Nucleus accumbens (tissue), 56 donors: ENCODE results near the gene TRIM43B.
"Not testable (repeated sequence)": the region's sequence is repeated elsewhere in the genome, so short reads cannot be mapped to it uniquely, and the experiment has no call there.

Experiments
- DNase-seq, 56 donors: peaks; one replicate each; lab custom pipeline; 2025; lab: John Stamatoyannopoulos, UW

The TRIM43B gene

DNA sequence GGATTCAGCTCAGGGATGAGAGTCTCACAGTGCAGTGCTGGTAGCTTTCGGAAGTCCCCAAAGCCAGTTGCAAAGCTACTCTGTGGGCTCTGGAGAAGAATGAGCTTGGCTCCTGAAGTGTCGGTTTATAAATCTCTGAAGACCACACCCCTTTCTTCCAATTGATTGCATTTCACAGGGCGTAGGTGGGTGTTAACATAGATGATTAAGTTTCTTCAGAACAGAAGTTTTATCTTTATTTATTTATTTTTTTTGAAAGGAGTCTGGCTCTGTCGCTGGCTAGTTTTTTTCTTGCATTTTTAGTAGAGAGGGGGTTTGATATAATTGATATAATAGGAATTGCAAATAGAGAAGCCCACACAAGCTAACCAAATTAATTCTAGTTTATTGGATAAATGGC is at the start of gene TRIM43B:
TSS of gene TRIM43B (minus strand) at position 101 of the 400 bp plus-strand sequence. CDS start 2,040 bp downstream, outside the sequence.
- not testable (repeated sequence) for DNase-seq

DNA sequence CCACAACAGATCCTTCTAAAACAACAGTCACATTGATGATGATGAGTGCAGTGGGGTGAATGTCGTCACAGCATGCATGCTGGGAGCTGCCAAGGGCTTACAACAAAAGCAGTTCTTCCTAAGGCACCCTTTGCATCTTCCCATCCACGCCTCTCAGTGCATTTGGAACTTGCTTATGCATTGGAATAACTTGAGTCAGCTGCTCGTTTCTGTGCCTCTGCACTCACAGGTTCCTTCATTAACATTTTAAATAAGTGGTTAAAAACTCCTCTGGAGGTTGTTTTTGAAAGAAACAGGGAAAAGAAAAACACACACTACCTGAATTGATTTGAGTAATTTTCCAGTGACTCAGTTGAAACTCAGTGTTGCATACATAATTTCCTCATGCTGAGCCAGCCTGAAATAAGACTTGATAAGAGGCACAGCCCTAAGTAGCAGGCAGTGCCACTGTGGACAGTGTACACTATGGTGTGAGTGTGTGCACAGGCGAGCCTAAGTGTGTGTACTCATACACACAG is 46.8 kb upstream of the TRIM43B start:
- peak in 10 of 56 donors; percentile 15 to 65 (median 29) for DNase-seq

DNA sequence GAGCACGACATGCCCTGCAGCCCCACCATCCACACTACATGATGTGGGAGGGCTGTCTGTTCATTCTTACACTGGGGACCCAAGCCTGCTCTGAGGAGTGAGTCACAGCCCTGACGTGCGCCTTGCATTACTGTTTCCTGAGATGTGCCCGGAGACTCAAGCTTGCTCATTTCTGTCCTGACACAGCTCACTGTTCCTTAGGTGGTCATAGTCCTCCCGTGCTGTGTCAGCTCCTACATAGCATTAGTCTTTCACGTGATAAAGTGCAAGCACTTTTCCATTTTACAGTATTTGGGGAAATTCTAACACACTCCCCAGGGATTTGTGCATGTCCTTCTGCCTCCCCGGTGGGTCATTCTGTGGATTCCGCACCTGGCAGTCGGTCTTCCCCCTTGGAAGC is 46.2 kb upstream of the TRIM43B start:
- peak in 13 of 56 donors; percentile 4 to 65 (median 30) for DNase-seq

DNA sequence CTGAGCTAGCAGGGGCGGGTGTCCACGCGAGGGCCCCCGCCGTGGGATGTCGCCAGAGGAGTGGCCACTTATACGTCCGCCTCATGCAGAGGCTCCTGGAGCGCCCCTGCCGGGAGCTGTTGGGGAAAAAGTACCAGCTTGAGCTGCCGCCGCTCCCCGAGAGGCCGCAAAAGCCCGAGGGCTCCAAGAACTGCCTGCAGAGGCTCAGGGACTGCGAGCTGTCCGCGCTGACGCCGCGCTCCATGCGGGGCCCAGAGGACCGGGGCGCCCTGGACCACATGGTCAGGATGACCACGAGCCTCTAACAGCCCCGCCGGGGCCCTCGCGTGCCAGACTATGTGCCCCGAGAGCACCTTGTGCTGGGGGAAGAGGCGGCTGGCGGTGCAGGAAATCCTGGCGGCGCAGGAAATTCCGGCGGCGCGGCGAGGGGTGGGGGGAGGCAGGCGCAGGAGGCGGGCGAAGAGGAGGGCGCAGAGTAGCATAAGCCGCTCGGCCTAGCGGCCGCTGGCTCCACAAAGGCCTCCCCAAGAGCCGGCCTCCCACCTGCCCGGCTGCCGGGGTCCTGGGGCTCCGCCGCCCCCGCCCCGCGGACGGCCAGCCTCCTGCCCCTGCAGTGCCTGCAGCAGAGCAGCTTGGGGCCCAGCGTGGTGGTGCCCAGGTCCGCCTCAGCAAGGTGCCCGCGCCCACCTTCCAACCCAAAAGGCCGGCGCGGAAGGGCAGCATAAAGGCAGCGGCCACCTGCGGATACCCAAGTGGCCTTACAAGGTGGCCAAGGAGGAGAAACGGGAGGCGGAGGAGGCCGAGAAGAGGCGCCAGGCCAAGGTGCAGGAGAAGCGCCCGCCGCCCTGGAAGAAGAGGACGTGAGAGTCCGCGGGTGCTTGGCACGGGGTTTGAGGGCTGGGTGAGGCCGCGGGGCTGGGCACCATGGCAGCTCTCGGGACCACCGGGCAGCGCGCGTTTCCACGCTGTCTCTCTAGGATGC is 42.1 kb upstream of the TRIM43B start:
- DNase-seq: peak in 53 of 56 donors; percentile 37 to 92 (median 78)

DNA sequence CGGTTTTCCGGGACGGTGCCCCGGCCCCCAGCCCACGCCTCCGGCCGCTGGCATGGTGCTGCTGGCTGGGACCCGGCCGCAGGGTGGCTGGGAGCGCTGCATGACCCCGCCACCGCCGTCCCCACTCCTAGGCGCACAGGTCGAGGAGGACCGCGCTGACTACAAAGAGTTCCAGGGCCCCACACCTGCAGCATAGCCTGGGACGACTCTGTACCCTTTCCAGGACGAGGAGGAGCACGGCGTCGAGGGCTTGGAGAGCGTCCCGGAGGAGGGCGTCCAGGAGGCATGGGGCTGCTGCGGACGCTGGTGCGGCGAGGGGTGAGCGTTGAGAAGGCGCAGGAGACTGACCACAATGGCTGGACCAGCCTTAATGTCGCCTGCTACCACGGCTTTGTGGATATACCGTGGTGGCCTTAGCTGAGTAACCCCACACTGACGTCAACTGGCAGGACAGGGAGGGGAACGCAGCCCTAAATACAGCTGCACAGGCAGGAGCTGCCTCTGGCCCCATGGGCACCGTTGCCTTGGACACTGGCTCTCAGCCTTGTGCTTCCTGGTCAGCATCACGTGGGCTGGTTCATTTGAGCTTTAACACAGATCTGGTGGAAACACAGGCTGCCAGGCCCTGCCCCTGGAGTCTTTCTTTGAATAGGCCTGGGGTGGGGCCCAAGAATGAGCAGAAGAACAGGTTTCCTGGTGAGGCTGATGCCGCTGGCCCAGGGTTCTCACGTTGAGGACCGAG is 40.9 kb upstream of the TRIM43B start:
- DNase-seq: peak in 22 of 56 donors; percentile 10 to 68 (median 24)

DNA sequence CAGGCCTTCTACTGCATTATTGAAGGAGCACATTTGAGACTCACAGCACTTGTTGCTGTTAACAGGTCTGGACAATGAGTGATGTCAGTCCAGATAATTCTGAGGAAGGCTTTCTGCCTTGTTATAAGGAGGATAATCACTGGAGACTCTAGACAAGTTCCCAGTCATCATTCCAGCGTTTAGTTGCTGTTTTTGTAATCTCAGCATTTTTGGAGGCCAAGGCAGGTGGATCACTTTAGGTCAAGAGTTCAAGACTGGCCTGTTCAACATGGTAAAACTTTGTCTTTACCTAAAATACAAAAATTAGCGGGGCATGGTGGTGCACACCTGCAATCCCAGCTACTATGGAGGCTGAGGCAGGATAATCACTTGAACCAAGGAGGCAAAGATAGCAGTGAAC is 39.6 kb upstream of the TRIM43B start:
- DNase-seq: no peak

DNA sequence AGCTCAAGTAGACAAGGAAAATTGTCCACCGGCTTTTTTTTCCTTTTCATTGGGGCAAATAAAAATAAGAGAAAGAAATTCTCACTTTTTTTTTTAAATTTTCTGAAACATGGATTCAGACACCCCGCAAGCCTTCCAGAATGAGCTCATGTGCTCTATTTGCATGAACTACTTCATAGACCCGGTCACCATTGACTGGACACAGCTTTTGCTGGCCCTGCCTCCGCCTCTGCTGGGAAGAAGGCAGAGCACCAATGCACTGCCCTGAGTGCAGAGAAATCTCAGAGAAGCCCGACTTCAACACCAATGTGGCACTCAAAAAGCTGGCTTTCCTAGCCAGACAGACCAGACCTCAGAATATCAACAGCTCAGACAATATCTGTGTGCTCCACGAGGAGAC is 30.2 kb upstream of the TRIM43B start:
- no peak for DNase-seq

DNA sequence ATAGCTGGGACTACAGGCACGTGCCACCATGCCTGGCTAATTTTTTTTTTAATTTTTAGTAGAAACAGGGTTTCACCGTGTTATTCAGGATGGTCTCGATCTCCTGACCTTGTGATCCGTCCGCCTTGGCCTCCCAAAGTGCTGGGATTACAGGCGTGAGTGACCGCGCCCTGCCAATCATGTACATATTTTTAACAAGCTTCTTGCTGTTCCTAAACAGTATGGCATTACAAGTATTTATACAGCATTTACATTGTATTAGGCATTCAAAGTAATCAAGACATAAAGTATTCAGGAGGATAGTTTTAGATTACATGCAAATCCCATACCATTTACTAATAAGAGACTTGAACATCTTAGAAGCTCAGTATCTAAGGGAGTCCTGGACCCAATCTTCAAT is 29.7 kb upstream of the TRIM43B start:
- not testable (repeated sequence) for DNase-seq

DNA sequence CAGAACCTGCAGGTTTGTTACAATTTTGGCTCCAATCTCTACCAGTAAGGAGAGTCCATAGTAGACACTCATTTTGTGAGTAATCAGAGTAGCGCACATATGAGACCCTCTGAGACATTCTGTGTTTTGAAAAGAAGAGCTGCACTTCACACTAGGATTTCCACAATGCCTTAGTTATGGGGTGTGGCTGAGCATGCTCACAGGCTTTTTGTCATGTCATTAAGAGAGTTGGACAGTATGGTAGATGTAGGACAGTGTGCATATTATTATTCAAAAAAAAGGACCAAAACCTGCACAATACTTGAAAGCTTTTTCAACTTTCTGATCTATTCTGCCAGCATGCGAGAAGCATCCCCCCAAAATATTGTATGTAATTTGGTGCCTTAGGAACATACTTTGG is 24.9 kb upstream of the TRIM43B start:
- no peak for DNase-seq

DNA sequence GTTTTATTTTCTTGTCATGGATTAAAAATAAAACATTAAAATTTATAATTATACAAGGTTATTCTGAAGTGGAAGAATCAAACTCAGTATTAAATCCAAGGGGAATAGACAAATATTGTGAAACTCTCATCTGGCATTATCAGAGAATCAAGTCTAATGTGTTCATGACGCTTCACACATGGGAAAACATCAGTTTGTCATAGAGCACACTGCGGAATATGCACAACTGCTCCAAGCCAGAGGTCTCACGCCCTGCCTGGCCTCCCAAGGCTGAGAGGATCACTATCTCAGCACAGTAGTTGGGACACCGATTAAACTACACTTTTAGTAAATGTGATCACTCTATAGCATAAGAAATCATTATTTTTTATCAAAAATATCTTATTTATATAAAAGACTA is 20.7 kb upstream of the TRIM43B start:
- DNase-seq: no peak

DNA sequence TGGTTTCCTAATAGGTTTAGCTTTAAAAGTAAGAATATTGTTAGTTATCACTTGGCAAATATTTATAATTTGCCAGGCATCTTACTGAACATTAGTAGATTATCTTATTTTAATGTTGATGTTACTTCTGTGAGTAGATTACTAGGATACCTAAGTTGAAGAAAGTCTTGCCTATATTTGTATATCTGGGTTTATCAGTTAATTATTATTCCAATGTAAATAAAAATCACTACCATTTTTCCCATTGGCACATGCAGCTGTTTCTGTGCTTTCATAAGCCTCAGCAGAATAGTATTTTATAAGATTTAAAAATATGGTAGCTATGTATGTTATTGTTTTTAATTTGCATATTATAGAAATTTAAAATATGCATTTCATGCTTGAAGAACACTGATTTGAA is 16.3 kb upstream of the TRIM43B start:
- no peak for DNase-seq

DNA sequence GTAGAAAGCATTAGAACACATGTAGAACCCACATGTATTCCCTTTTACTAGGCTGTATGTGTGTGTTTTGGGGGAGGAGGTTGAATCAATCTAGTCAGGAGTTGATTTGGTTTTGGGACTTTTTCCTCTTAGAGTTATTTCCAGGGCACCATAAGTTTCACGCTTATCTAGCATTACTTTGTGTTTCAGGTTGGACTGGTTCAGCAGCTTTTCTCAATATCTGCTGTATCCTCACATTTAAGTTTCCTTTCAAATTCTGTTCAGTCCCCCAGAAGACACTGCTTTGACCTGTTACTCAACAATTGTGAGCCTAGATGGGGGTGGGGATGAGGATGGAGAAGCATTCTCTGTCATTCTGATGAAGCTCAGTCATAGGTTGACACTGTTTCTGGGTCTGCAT is 7.5 kb upstream of the TRIM43B start:
- not testable (repeated sequence) for DNase-seq

DNA sequence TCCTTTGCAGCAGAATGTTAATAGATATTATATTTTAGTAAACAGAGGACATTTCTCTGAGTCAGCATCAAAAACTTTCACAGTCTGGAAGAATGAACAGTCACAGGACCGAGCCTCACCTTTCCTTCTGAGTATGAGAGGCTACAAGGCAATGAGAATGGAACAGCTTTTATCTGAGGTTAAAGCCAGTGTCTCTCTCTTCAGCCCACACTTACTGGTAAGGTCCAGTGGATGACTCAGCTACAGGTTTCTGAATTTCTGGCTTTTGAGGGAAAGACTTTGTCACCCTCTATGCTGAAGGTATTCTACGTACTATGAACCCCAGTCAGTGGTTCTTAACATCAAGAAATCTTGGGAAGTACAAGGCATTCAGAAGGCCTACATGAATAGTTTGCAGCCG is 9.5 kb downstream of the TRIM43B start:
- not testable (repeated sequence) for DNase-seq

DNA sequence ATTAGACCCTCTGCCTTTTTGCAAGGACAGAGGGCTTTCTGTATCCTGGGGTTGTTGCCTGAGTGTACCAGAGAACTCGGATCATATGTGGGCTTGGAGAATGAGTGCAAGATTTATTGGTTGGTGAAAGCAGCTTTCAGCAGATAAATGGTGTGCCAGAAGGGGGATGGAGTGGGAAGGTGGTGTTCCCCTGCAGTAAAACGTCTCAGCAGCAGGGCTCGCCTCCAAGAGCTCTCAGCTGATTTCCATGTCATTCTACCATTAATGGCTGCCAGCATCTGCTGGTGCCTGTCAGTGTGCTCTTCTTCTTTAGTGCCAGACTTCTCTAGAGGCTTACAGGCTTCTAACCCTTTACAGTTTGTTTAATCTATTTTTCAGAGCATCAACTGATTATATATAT is 16.6 kb downstream of the TRIM43B start:
- not testable (repeated sequence) for DNase-seq

DNA sequence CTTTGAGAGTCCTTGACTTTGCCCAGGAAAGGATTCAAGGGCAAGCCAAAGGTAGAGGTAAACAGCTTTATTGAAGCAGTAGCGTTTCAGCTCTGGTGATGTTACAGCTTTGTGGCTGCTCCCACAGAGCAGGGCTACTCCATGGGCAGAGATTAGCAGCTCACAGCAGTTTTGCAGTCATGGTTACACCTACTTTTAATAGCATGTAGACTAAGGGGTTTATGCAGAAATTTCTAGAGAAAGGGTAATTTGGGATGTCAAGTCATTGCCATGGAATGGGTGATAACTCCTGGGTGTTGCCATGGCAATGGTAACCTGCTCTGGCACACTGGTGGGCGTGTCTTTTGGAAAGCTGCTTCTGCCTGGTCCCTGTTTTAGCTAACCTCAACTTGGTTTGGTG is 18.0 kb downstream of the TRIM43B start:
- DNase-seq: not testable (repeated sequence)

DNA sequence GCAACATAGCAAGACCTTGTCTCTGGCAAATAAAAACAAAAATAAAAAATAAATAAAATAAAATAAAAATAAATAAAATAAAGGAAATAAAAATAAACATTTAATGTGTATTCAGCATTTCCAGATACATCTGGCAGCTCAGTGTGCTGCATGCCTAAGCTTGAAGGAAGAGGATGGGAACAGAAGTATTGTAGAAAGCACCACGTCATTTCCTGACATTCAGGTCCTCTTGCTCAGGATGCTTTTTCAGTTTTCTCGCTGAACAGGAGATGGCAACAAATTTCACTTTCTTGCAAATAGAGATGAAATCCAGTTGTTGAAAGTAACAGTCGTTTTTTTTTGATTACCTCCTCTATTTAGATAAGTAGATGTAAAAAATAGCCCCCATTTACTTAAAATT is 21.3 kb downstream of the TRIM43B start:
- DNase-seq: not testable (repeated sequence)

DNA sequence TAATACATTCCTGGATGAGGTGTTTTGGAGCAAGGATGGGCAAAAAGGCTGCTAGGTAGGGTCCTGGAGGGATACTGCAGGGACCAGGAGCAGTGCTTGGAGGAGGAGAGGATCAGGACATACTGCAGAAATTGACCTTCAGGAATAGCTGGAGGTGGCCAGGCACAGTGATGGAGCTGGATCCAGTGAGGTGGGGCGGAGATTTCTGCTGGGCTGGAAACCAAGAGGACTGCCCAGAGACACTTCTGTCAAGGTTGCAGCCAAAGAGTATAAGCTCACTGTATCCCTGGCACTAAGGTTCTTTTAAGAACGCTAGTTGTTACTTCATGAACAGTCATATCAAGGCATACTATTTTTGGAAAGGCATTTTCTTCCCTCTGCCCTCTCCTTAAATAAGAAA is 39.2 kb downstream of the TRIM43B start:
- not testable (repeated sequence) for DNase-seq

DNA sequence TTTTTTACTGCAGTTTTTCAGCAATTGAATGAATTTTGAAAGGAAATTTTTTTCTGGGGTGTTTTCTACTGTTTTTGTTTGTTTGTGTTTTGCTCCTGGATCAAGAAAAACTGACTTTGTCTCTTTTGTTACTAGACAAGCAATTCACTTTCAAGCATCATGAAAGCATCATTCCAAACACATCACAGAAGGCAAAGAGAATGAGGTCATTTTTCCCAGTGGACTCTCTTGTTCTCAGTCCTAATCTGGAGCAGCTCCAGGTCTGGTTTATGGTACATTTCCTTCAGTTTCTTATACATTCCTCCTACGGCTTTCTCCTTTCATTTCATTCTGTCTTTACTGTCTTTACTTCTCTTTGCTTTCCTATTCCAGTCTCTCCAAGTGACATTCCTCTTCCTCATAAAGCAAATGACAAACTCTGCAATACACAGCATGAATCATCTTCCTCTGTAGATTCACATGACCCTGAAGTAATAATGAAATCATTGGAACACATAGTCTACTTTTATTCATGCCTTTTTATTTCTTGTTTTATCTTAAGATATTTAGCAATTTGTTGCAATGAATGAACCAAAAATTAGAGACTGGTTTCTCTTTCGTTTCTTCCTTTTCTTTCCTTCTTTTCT is 42.0 kb downstream of the TRIM43B start:
- DNase-seq: not testable (repeated sequence)

DNA sequence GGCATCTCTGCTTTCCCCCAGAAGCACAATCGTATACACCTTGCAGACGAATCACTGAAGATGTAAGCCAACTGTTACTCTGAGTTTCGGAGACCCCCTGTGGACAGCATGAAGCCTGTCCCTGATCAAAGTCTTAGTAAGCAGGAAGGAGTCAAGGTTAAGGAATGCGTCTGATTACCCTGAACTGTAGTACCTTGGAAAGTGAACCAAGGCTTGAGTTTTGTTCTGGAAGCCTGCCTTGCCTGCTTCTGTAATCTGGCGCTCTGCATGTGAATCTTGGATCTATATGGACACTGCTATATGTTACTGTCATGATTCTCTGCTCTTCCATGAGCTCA is 48.7 kb downstream of the TRIM43B start:
- DNase-seq: not testable (repeated sequence)

DNA sequence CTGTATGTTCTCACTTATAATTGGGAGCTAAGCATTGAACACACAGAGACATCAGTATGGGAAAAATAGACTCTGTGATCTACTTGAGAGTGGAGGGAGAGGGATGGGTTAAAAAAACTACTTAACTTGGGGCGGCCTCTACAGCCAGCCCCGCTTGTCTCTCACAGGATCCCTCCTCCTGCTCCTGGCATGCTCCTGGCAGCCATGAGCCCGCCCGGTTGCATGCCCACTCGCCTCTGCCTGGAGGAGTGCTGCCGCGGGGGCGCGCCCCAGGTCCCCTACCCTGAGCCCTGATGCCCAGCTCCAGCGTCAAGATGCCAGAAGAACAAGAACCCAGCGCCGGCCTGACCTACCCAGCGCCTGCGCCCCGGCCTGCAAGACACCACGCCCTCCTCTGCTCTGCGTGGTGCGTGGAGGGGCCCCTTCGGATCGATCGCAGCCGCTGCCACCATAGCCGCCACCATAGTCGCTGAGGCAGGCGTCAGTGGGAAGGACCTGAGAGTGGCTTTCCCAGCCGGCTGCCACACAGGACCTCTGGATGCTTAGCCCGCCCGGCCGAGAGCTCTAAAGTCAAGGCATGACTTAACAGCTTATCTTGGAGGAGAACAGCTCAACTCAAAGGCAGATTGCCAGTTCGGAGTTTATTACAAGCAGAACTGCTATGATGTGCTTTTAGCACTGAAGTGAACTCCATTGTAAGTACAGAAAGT is 49.2 kb downstream of the TRIM43B start:
- DNase-seq: not testable (repeated sequence)
